ENCODE results near the gene ZNF622. TPM values are rescaled to one million over a fixed set of nuclear protein-coding genes. Genes with fewer than 3 reads are reported as not detected.

ZNF622 gene
- total RNA-seq, 3 donors from 2014 or later (not counting 1 experiment from before 2014, with no cell fraction given) = 36.3 to 45.9 (median 42.9) TPM

DNA sequence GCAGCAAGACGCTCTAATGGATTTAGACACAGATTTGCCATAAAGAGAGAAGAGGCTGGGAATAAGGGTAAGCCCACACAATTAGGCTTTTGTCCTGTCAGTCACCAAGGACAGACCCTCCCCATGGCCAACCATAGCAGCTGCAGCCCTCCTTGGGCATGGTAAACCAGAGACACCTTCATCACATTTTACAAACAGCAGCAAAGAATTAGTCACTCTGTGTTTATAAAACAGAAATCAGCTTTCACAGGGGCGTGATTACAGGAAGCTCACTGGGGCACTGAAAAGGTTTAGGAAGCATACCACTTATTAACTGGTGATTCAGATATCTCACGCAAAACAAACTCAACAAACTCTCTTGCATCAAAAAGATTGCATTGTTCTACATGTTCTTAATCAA is 37.3 kb upstream of the ZNF622 start:
- Mint-ChIP-seq H3K4me1 (no peaks in the 10 kb centered on the region), H3K36me3 (no peaks in the 10 kb centered on the region), H3K9me3 (no peaks in the 10 kb centered on the region), H3K27me3 (ENCODE audit: low read depth in 2 of 2) (peaks cover 0 to 7% of the 10 kb centered on the region in 2 donors), H3K4me3 (no peak overlapping the region), H3K27ac (no peak overlapping the region)
- H3K4me1 ChIP-seq (ENCODE audit: control insufficient read depth, insufficient read depth, low read length) = no peaks in the 10 kb centered on the region
- WGBS (ENCODE audit: insufficient coverage) = 83% methylated on average over 3 of the region's 3 CpGs
- no peak for DNase-seq
- no peak for ATAC-seq
- no peaks in the 10 kb centered on the region for H3K36me3 ChIP-seq (ENCODE audit: control insufficient read depth, insufficient read depth, low read length)
- no peaks in the 10 kb centered on the region for H3K27me3 ChIP-seq (ENCODE audit: control insufficient read depth, insufficient read depth, low read length)
- H3K27ac ChIP-seq (ENCODE audit: low read length) = no peak overlapping the region
- intact Hi-C loops (cut with micrococcal nuclease) = no loop called here
- no peak for TF ChIP-seq CTCF (IDR thresholded peaks at IDR 0.05)
- H3K9me3 ChIP-seq (ENCODE audit: control insufficient read depth, insufficient read depth, low read length) = no peaks in the 10 kb centered on the region
- no peak overlapping the region for H3K4me3 ChIP-seq (ENCODE audit: low read length)

DNA sequence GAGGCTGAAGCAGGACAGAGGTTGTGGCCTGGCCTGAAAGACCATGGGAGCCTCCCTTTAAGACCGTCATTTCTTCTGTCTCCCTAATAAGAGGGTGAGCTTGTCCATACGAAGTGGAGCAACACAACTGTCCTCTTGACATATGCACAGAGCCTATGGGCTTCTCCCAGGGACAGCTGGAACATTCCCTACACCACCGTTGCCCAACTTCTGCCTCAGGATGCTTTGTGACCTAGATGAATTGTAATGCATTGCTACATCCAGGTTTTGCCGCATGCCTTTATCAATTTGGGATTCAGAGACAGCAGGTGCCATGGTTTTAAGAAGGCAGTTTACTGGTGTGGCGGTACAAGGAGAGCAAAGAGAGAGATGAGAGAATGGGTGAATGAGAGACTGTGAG is 34.4 kb upstream of the ZNF622 start:
- intact Hi-C loops (cut with micrococcal nuclease) = no loop called here
- no peaks in the 10 kb centered on the region for H3K4me1 ChIP-seq (ENCODE audit: control insufficient read depth, insufficient read depth, low read length)

DNA sequence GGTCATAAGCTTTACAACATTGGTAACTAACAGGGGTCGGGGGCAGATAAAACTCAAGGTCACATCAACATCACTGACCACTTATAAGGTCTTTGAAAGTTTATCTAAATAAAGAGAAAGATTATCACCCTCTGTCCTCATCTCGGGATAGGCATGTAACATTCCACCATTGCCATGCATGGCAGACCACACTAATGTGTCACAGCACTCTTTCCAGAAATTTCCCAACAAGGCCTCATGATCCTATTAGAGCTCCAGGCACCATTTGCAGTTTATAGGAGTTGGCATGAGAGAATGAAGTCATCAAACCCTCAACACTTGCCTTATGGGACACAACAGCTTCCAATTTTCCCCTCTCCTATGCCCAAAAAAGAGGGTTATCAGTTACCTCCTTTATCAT is 31.9 kb upstream of the ZNF622 start:
- no peaks in the 10 kb centered on the region for H3K4me1 ChIP-seq (ENCODE audit: control insufficient read depth, insufficient read depth, low read length)

More for the DNA sequence above, 34.4 kb upstream of the ZNF622 start:
- H3K27me3 ChIP-seq (ENCODE audit: control insufficient read depth, insufficient read depth, low read length) = no peaks in the 10 kb centered on the region
- Mint-ChIP-seq H3K4me3 (no peak overlapping the region), H3K36me3 (no peaks in the 10 kb centered on the region), H3K27ac (no peak overlapping the region), H3K27me3 (ENCODE audit: low read depth in 2 of 2) (peaks cover 0 to 7% of the 10 kb centered on the region in 2 donors), H3K4me1 (no peaks in the 10 kb centered on the region), H3K9me3 (no peaks in the 10 kb centered on the region)
- DNase-seq = no peak
- H3K4me3 ChIP-seq (ENCODE audit: low read length) = no peak overlapping the region
- no peaks in the 10 kb centered on the region for H3K36me3 ChIP-seq (ENCODE audit: control insufficient read depth, insufficient read depth, low read length)
- 97% methylated on average over 5 of the region's 5 CpGs for WGBS (ENCODE audit: insufficient coverage)
- no peak for TF ChIP-seq CTCF (IDR thresholded peaks at IDR 0.05)
- no peak overlapping the region for H3K27ac ChIP-seq (ENCODE audit: low read length)
- ATAC-seq = no peak
- H3K9me3 ChIP-seq (ENCODE audit: control insufficient read depth, insufficient read depth, low read length) = peaks cover 10% of the 10 kb centered on the region

More for the DNA sequence above, 31.9 kb upstream of the ZNF622 start:
- H3K27ac ChIP-seq (ENCODE audit: low read length) = no peak overlapping the region
- no peak overlapping the region for H3K4me3 Mint-ChIP-seq
- H3K36me3 Mint-ChIP-seq = no peaks in the 10 kb centered on the region
- DNase-seq (no peak), ATAC-seq (no peak)
- 93% methylated on average over 2 of the region's 2 CpGs for WGBS (ENCODE audit: insufficient coverage)
- H3K9me3 Mint-ChIP-seq = no peaks in the 10 kb centered on the region
- H3K36me3 ChIP-seq (ENCODE audit: control insufficient read depth, insufficient read depth, low read length) = no peaks in the 10 kb centered on the region
- no peaks in the 10 kb centered on the region for H3K27me3 ChIP-seq (ENCODE audit: control insufficient read depth, insufficient read depth, low read length)
- no peak overlapping the region for H3K27ac Mint-ChIP-seq
- H3K27me3 Mint-ChIP-seq (ENCODE audit: low read depth in 2 of 2) = no peaks in the 10 kb centered on the region
- TF ChIP-seq CTCF (IDR thresholded peaks at IDR 0.05) = no peak
- H3K9me3 ChIP-seq (ENCODE audit: control insufficient read depth, insufficient read depth, low read length) = peaks cover 10% of the 10 kb centered on the region
- H3K4me1 Mint-ChIP-seq = no peaks in the 10 kb centered on the region
- no peak overlapping the region for H3K4me3 ChIP-seq (ENCODE audit: low read length)
- intact Hi-C loops (cut with micrococcal nuclease) = no loop called here
